Transverse colon (tissue), 4 donors: ENCODE measurements around the gene COL3A1. TPM values are rescaled to one million over a fixed set of nuclear protein-coding genes. Genes with fewer than 3 reads are reported as not detected.

Source experiments
- DNase-seq: peaks from one replicate; pipeline ENCODE4 v3.0.0-alpha.2; 2019
- H3K27ac ChIP-seq, 4 donors: fragments of 200-600 bp; sonication (generic); 2 replicates each; pipeline ENCODE4 v1.5.1; 2016 to 2018; ENCODE audit warnings: inconsistent platforms in 4 of 4
- H3K27me3 ChIP-seq: fragments of 200-600 bp; sonication (generic); 2 replicates; pipeline ENCODE4 v1.5.1; 2017; ENCODE audit warnings: inconsistent platforms
- H3K36me3 ChIP-seq, 4 donors: fragments of 200-600 bp; sonication (generic); 2 replicates each; pipeline ENCODE4 v1.5.1; 2017 to 2019; ENCODE audit warnings: inconsistent platforms in 4 of 4
- H3K4me1 ChIP-seq, 4 donors: fragments of 200-600 bp; sonication (generic); 2 replicates each; pipeline ENCODE4 v1.5.1; 2017 to 2020; ENCODE audit warnings: inconsistent platforms in 4 of 4
- H3K4me3 ChIP-seq, 4 donors: fragments of 200-600 bp; sonication (generic); 1 replicate in 1 of 4; 2 replicates in 3 of 4; pipeline versions ENCODE4 v1.5.1 to v1.6.1; 2017 to 2019; ENCODE audit warnings: inconsistent platforms in 4 of 4
- H3K9me3 ChIP-seq, 2 donors: fragments of 200-600 bp; sonication (generic); 2 replicates each; pipeline ENCODE4 v1.5.1; 2017 to 2019; ENCODE audit warnings: inconsistent platforms in 2 of 2
- CTCF ChIP-seq, 5 experiments: fragments of 200-600 bp in 3 of 5; fragments of 450-650 bp in 2 of 5; sonication (generic) in 3 of 5; IDR thresholded peaks; 1 replicate in 2 of 5; 2 replicates in 3 of 5; pipeline ENCODE4 v1.5.1; 2016 to 2017; ENCODE audit warnings: antibody characterized with exemption in 5 of 5, inconsistent platforms in 3 of 5, mild to moderate bottlenecking in 2 of 5, moderate library complexity in 1 of 5
- EP300 ChIP-seq: sonication (generic); formaldehyde crosslinking; IDR thresholded peaks from one replicate; pipeline ENCODE4 v1.6.1; 2017; ENCODE audit warnings: antibody characterized with exemption, low read depth
- POLR2A ChIP-seq: fragments of 450-650 bp; IDR thresholded peaks from one replicate; pipeline ENCODE4 v1.6.1; 2016; ENCODE audit warnings: antibody characterized with exemption, mild to moderate bottlenecking, moderate library complexity
- POLR2AphosphoS5 ChIP-seq, 3 donors: sonication (generic); formaldehyde crosslinking; IDR thresholded peaks; one replicate each; pipeline ENCODE4 v1.6.1; 2016; ENCODE audit warnings: antibody characterized with exemption in 3 of 3
- WGBS, 2 donors: methylation state at CpG; one replicate each; pipeline ENCODE4 v1.1.5; 2018; ENCODE audit warnings: low coverage in 1 of 2; 5-methylcytosine and 5-hydroxymethylcytosine counted together
- in situ Hi-C, 4 donors: fragments of 200-750 bp; cut with MboI; loops; one replicate each; pipeline versions ENCODE4 v1.15.0 to v1.15.1; 2017; ENCODE audit warnings: low sequenced_read_pairs in 3 of 4, low pct_ligation_motif_present in 1 of 4, low pct_unique_long_range_greater_than_20kb in 1 of 4
- intact Hi-C: fragments of 100-400 bp; cut with DNase I; formaldehyde crosslinking; loops from one replicate; pipeline ENCODE4 v1.15.1; 2023; ENCODE audit warnings: low total_unique reads
- total RNA-seq, 4 donors: library from RNA; depleted of rRNA; stranded (reverse); fragments of >200 nt; gene quantifications; one replicate each; pipeline ENCODE4 v1.1.0, GENCODE V29; 2016

Gene COL3A1
- total RNA-seq, 4 donors from 2014 or later = 103 to 424 (median 114) TPM

GRCh38 chr2:188978291-188979081 lies 4.3 kb downstream of the COL3A1 start:
- TF ChIP-seq CTCF (IDR thresholded peaks at IDR 0.05) = peak in 2 of 5 experiments; percentile 12 to 18
- peak; percentile 74 to 92 (median 84) for TF ChIP-seq POLR2AphosphoS5 (IDR thresholded peaks at IDR 0.05)
- no peak for TF ChIP-seq EP300
- TF ChIP-seq POLR2A = no peak
- peaks cover 0 to 25% (median 1%) of the 10 kb centered on the region in 4 donors for H3K4me1 ChIP-seq
- H3K36me3 ChIP-seq = no peaks in the 10 kb centered on the region
- in situ Hi-C loops = loop anchor here in 2 of 4 donors (5.0 to 10.0 kb wide), 2 partner anchors 454 to 456 kb away; no protein-coding TSS in a partner anchor
- 15 to 20% methylated on average over 4 to 6 of the region's 6 CpGs for WGBS, 2 donors
- intact Hi-C loops = loop anchor here (5.0 kb wide), 1 partner anchor 451 kb away; no protein-coding TSS in a partner anchor
- H3K27me3 ChIP-seq = no peaks in the 10 kb centered on the region
- H3K27ac ChIP-seq = peak overlapping the region; percentile 78 to 88 (median 82)
- H3K9me3 ChIP-seq = no peaks in the 10 kb centered on the region
- no peak for DNase-seq
- H3K4me3 ChIP-seq = peak overlapping the region in 3 of 4 donors; percentile 30 to 53 (median 45)

DNA sequence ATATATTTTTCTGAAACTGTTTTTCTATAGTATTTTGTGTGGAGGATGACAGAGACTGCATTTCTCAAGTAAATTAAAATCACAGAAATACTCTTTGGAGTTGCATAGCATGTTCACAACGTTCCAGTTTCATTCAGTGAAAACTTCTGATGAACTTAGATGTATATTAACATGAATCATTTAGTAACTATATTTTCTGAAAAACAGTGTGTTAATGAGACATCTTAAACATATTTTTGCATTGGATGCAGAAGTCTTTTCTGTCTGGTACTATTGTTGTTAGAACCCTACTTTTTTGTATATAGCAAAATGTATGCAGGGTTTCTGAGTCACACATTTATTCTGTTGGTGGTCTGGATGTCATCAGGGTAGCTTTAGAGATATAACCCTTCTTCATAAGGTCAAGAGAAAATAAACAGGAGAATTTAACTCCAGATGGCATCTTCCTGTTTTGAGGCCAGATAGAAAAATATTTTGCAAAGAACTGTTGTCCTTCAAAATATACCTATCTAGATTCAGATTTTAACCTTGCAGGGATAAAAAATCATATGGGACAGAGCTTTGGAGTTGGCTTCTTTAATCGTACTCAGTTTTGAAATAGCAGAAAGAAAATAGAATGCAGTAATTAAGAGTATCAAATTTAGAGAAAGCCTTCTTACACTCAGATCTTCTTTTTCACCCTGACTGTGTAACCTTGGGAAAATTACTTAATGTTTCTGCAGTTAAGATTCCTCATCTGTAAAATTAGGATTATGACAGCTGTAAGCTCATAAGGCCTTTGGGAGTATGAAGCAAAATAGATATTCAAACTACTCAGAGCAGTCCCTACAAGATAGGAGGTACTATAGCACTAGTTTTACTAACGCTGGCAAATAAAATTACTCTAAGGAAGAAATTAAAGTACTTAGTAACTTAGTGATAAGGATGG lies 5.3 kb downstream of the COL3A1 start:
- intact Hi-C loops = loop anchor here (5.0 kb wide), 1 partner anchor 452 kb away; no protein-coding TSS in a partner anchor
- WGBS, 2 donors = 35 to 41% methylated on average over 3 of the region's 3 CpGs
- H3K4me3 ChIP-seq = peak overlapping the region in 2 of 4 donors; percentile 7 to 53

DNA sequence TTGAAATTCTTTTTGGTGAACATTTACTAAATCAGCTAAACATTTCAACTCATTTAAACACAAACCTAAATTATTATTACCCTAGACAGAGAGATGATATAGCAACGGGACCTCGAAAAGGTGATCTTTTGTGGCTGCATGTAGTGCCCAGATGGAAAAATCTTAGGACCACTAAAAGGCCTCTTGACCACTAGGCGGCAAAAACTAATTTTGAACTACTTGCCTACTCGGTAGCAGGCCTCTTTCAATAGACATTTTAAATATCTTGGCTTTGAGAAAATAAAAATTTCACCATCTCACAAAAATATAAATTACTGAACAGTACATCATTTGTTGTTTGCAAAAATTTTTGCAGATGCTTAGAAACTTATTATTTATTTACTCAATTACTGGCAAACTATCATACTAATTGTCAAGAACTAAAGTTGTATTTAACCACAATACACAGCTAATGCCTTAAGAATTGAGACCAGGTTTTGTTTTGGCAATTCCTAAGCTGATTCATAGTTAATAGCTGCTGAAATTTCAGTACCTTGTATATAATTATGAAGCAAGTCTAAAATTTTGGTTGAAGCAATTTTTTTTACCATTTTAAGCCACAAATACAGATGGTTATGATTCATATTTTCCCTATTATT lies 9.4 kb downstream of the COL3A1 start:
- no peak for DNase-seq
- peaks cover 0 to 12% (median 0%) of the 10 kb centered on the region in 4 donors for H3K36me3 ChIP-seq
- TF ChIP-seq EP300 = no peak
- no peak for TF ChIP-seq POLR2A
- peak in 4 of 5 experiments; percentile 17 to 49 (median 23) for TF ChIP-seq CTCF (IDR thresholded peaks at IDR 0.05)
- no peak for TF ChIP-seq POLR2AphosphoS5 (IDR thresholded peaks at IDR 0.05)
- 58 to 61% methylated on average over 4 of the region's 4 CpGs for WGBS, 2 donors
- no peaks in the 10 kb centered on the region for H3K27me3 ChIP-seq
- H3K4me1 ChIP-seq = peaks cover 0 to 16% (median 1%) of the 10 kb centered on the region in 4 donors
- intact Hi-C loops = no loop called here
- no peaks in the 10 kb centered on the region for H3K9me3 ChIP-seq
- in situ Hi-C loops = loop anchor here in 1 of 4 donors (10.0 kb wide), 1 partner anchor 459 kb away; no protein-coding TSS in a partner anchor
- H3K27ac ChIP-seq = peak overlapping the region; percentile 67 to 88 (median 78)
- H3K4me3 ChIP-seq = peak overlapping the region in 1 of 4 donors; percentile 7

More for the DNA sequence above, 5.3 kb downstream of the COL3A1 start:
- Histone ChIP-seq H3K27me3 (no peaks in the 10 kb centered on the region), H3K27ac (peak overlapping the region; percentile 78 to 88 (median 82)), H3K36me3 (no peaks in the 10 kb centered on the region), H3K9me3 (no peaks in the 10 kb centered on the region), H3K4me1 (peaks cover 0 to 22% (median 1%) of the 10 kb centered on the region in 4 donors)
- in situ Hi-C loops = loop anchor here in 3 of 4 donors (5.0 to 10.0 kb wide), 2 partner anchors 455 to 457 kb away; no protein-coding TSS in a partner anchor
- no peak for DNase-seq
- TF ChIP-seq POLR2A (no peak), POLR2AphosphoS5 (IDR thresholded peaks at IDR 0.05) (no peak), EP300 (no peak), CTCF (IDR thresholded peaks at IDR 0.05) (no peak)
